MM.1S (cell line): ENCODE measurements around the gene OR7G2.
"Not testable (repeated sequence)": the region's sequence is repeated elsewhere in the genome, so short reads cannot be mapped to it uniquely, and the experiment has no call there.

ENCODE experiments used
- DNase-seq: peaks from one replicate; pipeline ENCODE4 v3.0.0-alpha.2; 2015
- H2AFZ ChIP-seq: fragments of 300-600 bp; sonication (generic); 2 replicates; pipeline ENCODE4 v1.6.0; 2016; ENCODE audit warnings: antibody characterized with exemption, low read length
- H3F3A ChIP-seq: fragments of 300-600 bp; sonication (generic); 2 replicates; pipeline ENCODE4 v1.6.1; 2016; ENCODE audit warnings: mild to moderate bottlenecking, antibody characterized with exemption, low read length, moderate library complexity, mixed read lengths; ENCODE audit not compliant: insufficient read depth
- H3K27ac ChIP-seq: fragments of 300-600 bp; sonication (generic); 2 replicates; pipeline ENCODE4 v1.5.1; 2016; ENCODE audit warnings: mild to moderate bottlenecking, low read length
- H3K27me3 ChIP-seq: fragments of 300-600 bp; sonication (generic); replicated peaks from 2 replicates; pipeline ENCODE4 v1.6.0; 2016; ENCODE audit warnings: low read length; ENCODE audit not compliant: insufficient read depth
- H3K36me3 ChIP-seq: fragments of 300-600 bp; sonication (generic); replicated peaks from 2 replicates; pipeline ENCODE4 v1.6.1; 2016; ENCODE audit warnings: mild to moderate bottlenecking, low read length, mixed read lengths; ENCODE audit not compliant: insufficient read depth
- H3K4me1 ChIP-seq: fragments of 300-600 bp; sonication (generic); 2 replicates; pipeline ENCODE4 v1.6.1; 2016; ENCODE audit warnings: low read length, mixed read lengths
- H3K4me2 ChIP-seq: fragments of 300-600 bp; sonication (generic); 2 replicates; pipeline ENCODE4 v1.6.0; 2016; ENCODE audit warnings: low read depth, low read length
- H3K4me3 ChIP-seq: fragments of 300-600 bp; sonication (generic); 2 replicates; pipeline ENCODE4 v1.5.1; 2016; ENCODE audit warnings: low read length, mixed read lengths
- H3K79me2 ChIP-seq: fragments of 300-600 bp; sonication (generic); 2 replicates; pipeline ENCODE4 v1.6.1; 2016; ENCODE audit warnings: mixed run types, low read length, mixed read lengths
- H3K9ac ChIP-seq: fragments of 300-600 bp; sonication (generic); 2 replicates; pipeline ENCODE4 v1.6.1; 2016; ENCODE audit warnings: low read length, mixed read lengths
- H3K9me2 ChIP-seq: fragments of 300-600 bp; sonication (generic); replicated peaks from 2 replicates; pipeline ENCODE4 v1.6.1; 2016; ENCODE audit warnings: mild to moderate bottlenecking, low read length, mixed read lengths; ENCODE audit not compliant: insufficient read depth
- H3K9me3 ChIP-seq: fragments of 300-600 bp; sonication (generic); replicated peaks from 2 replicates; pipeline ENCODE4 v1.6.1; 2016; ENCODE audit warnings: mild to moderate bottlenecking, low read length, mixed read lengths; ENCODE audit not compliant: insufficient read depth
- H4K20me1 ChIP-seq: fragments of 300-600 bp; sonication (generic); 2 replicates; pipeline ENCODE4 v1.6.1; 2016; ENCODE audit warnings: mild to moderate bottlenecking, low read length, moderate library complexity, mixed read lengths; ENCODE audit not compliant: insufficient read depth
- CTCF ChIP-seq: fragments of 300-600 bp; sonication (generic); IDR thresholded peaks from 2 replicates; pipeline ENCODE4 v1.5.1; 2016; ENCODE audit warnings: antibody characterized with exemption, low read length, mixed read lengths
- EZH2 ChIP-seq: fragments of 300-600 bp; sonication (generic); optimal IDR thresholded peaks from 2 replicates; pipeline ENCODE3; 2017; ENCODE audit warnings: low read depth, mild to moderate bottlenecking, antibody characterized with exemption, low read length, mixed read lengths
- EZH2phosphoT487 ChIP-seq: fragments of 300-600 bp; sonication (generic); IDR thresholded peaks from 2 replicates; pipeline ENCODE4 v1.6.1; 2018; ENCODE audit warnings: antibody characterized with exemption, low read length

Gene OR7G2

GRCh38 chr19:9054207-9054606, 53.1 kb downstream of the OR7G2 start:
- peaks cover 19% of the 10 kb centered on the region for H3K27me3 ChIP-seq
- H3K9ac ChIP-seq, result no peak overlapping the region
- H3K4me1 ChIP-seq, result no peaks in the 10 kb centered on the region

GRCh38 chr19:9053674-9054073, 53.6 kb downstream of the OR7G2 start:
- H3K4me1 ChIP-seq, H2AFZ ChIP-seq, H3K4me3 ChIP-seq, H3K9me2 ChIP-seq, H3K4me2 ChIP-seq, H3K9ac ChIP-seq, H3K36me3 ChIP-seq, DNase-seq, H3K27ac ChIP-seq, H3F3A ChIP-seq, H4K20me1 ChIP-seq, H3K79me2 ChIP-seq, H3K9me3 ChIP-seq: not testable (repeated sequence)
- H3K27me3 ChIP-seq, result peaks cover 19% of the 10 kb centered on the region

More at GRCh38 chr19:9054207-9054606, 53.1 kb downstream of the OR7G2 start:
- Histone ChIP-seq H4K20me1 (no peaks in the 10 kb centered on the region), H3K79me2 (no peaks in the 10 kb centered on the region), H3K4me2 (no peak overlapping the region), H3K9me2 (no peaks in the 10 kb centered on the region), H3K9me3 (no peaks in the 10 kb centered on the region), H3K4me3 (no peak overlapping the region), H3F3A (no peaks in the 10 kb centered on the region), H3K36me3 (no peaks in the 10 kb centered on the region), H2AFZ (no peak overlapping the region), H3K27ac (no peak overlapping the region)
- no peak for TF ChIP-seq EZH2phosphoT487
- no peak for TF ChIP-seq EZH2
- TF ChIP-seq CTCF, result no peak
- no peak for DNase-seq

- no peaks in the 10 kb centered on the region for H4K20me1 ChIP-seq
- H3K36me3 ChIP-seq, result no peaks in the 10 kb centered on the region
- H3K9me3 ChIP-seq, result no peaks in the 10 kb centered on the region
- H3K4me3 ChIP-seq, result no peak overlapping the region
- no peak overlapping the region for H3K4me2 ChIP-seq
- TF ChIP-seq EZH2 (no peak), CTCF (no peak), EZH2phosphoT487 (no peak)
- H3K27ac ChIP-seq, result no peak overlapping the region
- no peak overlapping the region for H3K9ac ChIP-seq
- no peaks in the 10 kb centered on the region for H3K4me1 ChIP-seq
- no peaks in the 10 kb centered on the region for H3K79me2 ChIP-seq
- H2AFZ ChIP-seq, result no peak overlapping the region
- no peaks in the 10 kb centered on the region for H3F3A ChIP-seq
- H3K27me3 ChIP-seq, result peaks cover 19% of the 10 kb centered on the region
- no peak for DNase-seq
- H3K9me2 ChIP-seq, result no peaks in the 10 kb centered on the region
Measured at GRCh38 chr19:9052894-9053293, 54.4 kb downstream of the OR7G2 start.
